A549 (cell line): ENCODE results near the gene ATXN7L1. TPM values are rescaled to one million over a fixed set of nuclear protein-coding genes. Genes with fewer than 3 reads are reported as not detected.

ENCODE experiments used
- ATAC-seq, 2 experiments: fragments of 200-7000 bp in 1 of 2; fragments of >200 bp in 1 of 2; cut with Nextera tagmentation in 1 of 2; cut with Tn5 transposase in 1 of 2; 3 replicates each; pipeline versions ENCODE4 v1.8.0 to v1.9.1; 2018 to 2020; ENCODE audit warnings: mild to moderate bottlenecking in 1 of 2, moderate library complexity in 1 of 2
- CTCF ChIA-PET: fragments of 300-600 bp; sonication (Branson Sonifier 250); formaldehyde crosslinking; extraction: SDS; loops from one replicate; lab custom pipeline; 2021; ENCODE audit warnings: antibody characterized with exemption, inconsistent platforms; lab: Yijun Ruan, JAX
- POLR2A ChIA-PET: fragments of 350-600 bp; formaldehyde crosslinking; extraction: SDS; loops from one replicate; lab custom pipeline; 2021; ENCODE audit warnings: antibody characterized with exemption, inconsistent platforms; lab: Yijun Ruan, JAX
- DNase-seq, 2 experiments: peaks; one replicate each; pipeline versions ENCODE4 v3.0.0 to v3.0.0-alpha.2; 2011 to 2016; ENCODE audit warnings: low read depth in 1 of 2, low spot score in 1 of 2
- FAIRE-seq: peaks from 2 replicates; lab custom pipeline; 2011; peaks lifted over from hg19 to GRCh38; lab: Jason Lieb, UNC
- H3K27ac ChIP-seq, 2 experiments: fragments of >200 bp; sonication (Bioruptor Twin); formaldehyde crosslinking; 3 replicates each; pipeline ENCODE4 v1.5.1; 2016 to 2017
- H3K4me1 ChIP-seq: fragments of >200 bp; sonication (Bioruptor Twin); formaldehyde crosslinking; 3 replicates; pipeline ENCODE4 v1.6.1; 2016
- H3K4me2 ChIP-seq: fragments of >200 bp; sonication (Bioruptor Twin); formaldehyde crosslinking; 3 replicates; pipeline ENCODE4 v1.6.1; 2016
- H3K4me3 ChIP-seq: fragments of >200 bp; sonication (Bioruptor Twin); formaldehyde crosslinking; 3 replicates; pipeline ENCODE4 v1.5.1; 2016
- H3K9me3 ChIP-seq: fragments of >200 bp; sonication (Bioruptor Twin); formaldehyde crosslinking; 3 replicates; pipeline ENCODE4 v1.6.1; 2016
- BHLHE40 ChIP-seq: IDR thresholded peaks from 2 replicates; pipeline ENCODE4 v1.6.1; 2012; ENCODE audit warnings: low read depth, low read length, inconsistent platforms
- CBX8 ChIP-seq: fragments of 200-600 bp; sonication (generic); IDR thresholded peaks from 2 replicates; pipeline ENCODE4 v1.6.1; 2016
- CEBPB ChIP-seq, 2 experiments: fragments of >200 bp in 1 of 2; sonication (Bioruptor Twin) in 1 of 2; formaldehyde crosslinking in 1 of 2; IDR thresholded peaks; 2 replicates each; pipeline ENCODE4 v1.6.1; 2012 to 2016
- EP300 ChIP-seq, 2 experiments: fragments of >200 bp; sonication (Bioruptor Twin); formaldehyde crosslinking; IDR thresholded peaks; 2 replicates in 1 of 2; 3 replicates in 1 of 2; pipeline ENCODE4 v1.6.1; 2016 to 2017
- ESRRA ChIP-seq: fragments of 150-350 bp; IDR thresholded peaks from 2 replicates; pipeline ENCODE4 v1.6.1; 2014; ENCODE audit warnings: mild to moderate bottlenecking, low read length, borderline replicate concordance
- HDAC2 ChIP-seq: fragments of 200-600 bp; sonication (generic); IDR thresholded peaks from 2 replicates; pipeline ENCODE4 v1.6.1; 2016
- KDM1A ChIP-seq: fragments of 200-600 bp; sonication (generic); IDR thresholded peaks from 2 replicates; pipeline ENCODE4 v1.6.1; 2016; ENCODE audit warnings: low read depth, mild to moderate bottlenecking
- MAFK ChIP-seq: fragments of 450-650 bp; IDR thresholded peaks from 2 replicates; pipeline ENCODE4 v1.6.1; 2014; ENCODE audit not compliant: partially characterized antibody
- MAZ ChIP-seq: fragments of 150-350 bp; IDR thresholded peaks from 2 replicates; pipeline ENCODE4 v1.6.1; 2014; ENCODE audit warnings: antibody characterized with exemption, low read depth, low read length, borderline replicate concordance
- NFE2L2 ChIP-seq: fragments of 150-350 bp; conservative IDR thresholded peaks from 2 replicates; pipeline ENCODE4 v1.6.1; 2014; ENCODE audit warnings: low read length
- NR3C1 ChIP-seq: fragments of >200 bp; sonication (Bioruptor Twin); formaldehyde crosslinking; IDR thresholded peaks from 3 replicates; pipeline ENCODE4 v1.6.1; 2017
- RAD21 ChIP-seq, 2 experiments: fragments of >200 bp in 1 of 2; sonication (Bioruptor Twin) in 1 of 2; formaldehyde crosslinking in 1 of 2; IDR thresholded peaks in 1 of 2; conservative IDR thresholded peaks in 1 of 2; 2 replicates in 1 of 2; 3 replicates in 1 of 2; pipeline ENCODE4 v1.6.1; 2012 to 2018; ENCODE audit warnings: inconsistent platforms in 1 of 2
- RFX5 ChIP-seq: fragments of 450-650 bp; IDR thresholded peaks from 2 replicates; pipeline ENCODE4 v1.7.1; 2014; ENCODE audit warnings: antibody characterized with exemption, mild to moderate bottlenecking, moderate library complexity
- TFCP2L1 ChIP-seq: fragments of 250-450 bp; sonication (Bioruptor Pico); IDR thresholded peaks from 2 replicates; pipeline ENCODE4 v1.5.0; 2021; ENCODE audit warnings: mild to moderate bottlenecking
- USF2 ChIP-seq: fragments of 450-650 bp; IDR thresholded peaks from 2 replicates; pipeline ENCODE4 v1.6.1; 2014; ENCODE audit warnings: antibody characterized with exemption
- ZNF302 ChIP-seq: fragments of 250-450 bp; sonication (Bioruptor Pico); IDR thresholded peaks from 2 replicates; pipeline ENCODE4 v1.9.0; 2021; ENCODE audit warnings: inconsistent platforms, mild to moderate bottlenecking, moderate library complexity
- WGBS: methylation state at CpG from one replicate; pipeline ENCODE4 v1.1.6; 2017; ENCODE audit errors: missing lambda C conversion rate; 5-methylcytosine and 5-hydroxymethylcytosine counted together
- polyA plus RNA-seq, 4 experiments: library from polyadenylated mRNA; depleted of rRNA in 3 of 4; stranded (reverse); fragments of >200 nt; fragmentation: RNase III in 1 of 4; extraction: RNeasy Plus Mini Kit Qiagen cat#74134 plus additional on column Dnase treatment in 1 of 4; gene quantifications; 2 replicates in 3 of 4; 3 replicates in 1 of 4; pipeline ENCODE4 v1.2.3, GENCODE V29; 2011 to 2017
- TF ChIP-seq, protein P1 (sequence below): fragments of 150-350 bp; IDR thresholded peaks from 2 replicates; pipeline ENCODE4 v1.6.1; 2014; ENCODE audit warnings: low read depth, mild to moderate bottlenecking, low read length
- TF ChIP-seq, protein P2 (sequence below): fragments of 200-600 bp; sonication (generic); IDR thresholded peaks from 2 replicates; pipeline ENCODE4 v1.6.1; 2016; ENCODE audit warnings: antibody characterized with exemption, mild to moderate bottlenecking, moderate library complexity

Gene ATXN7L1
- polyA plus RNA-seq, 2 of the 4 experiments (the other 2 are of a cell fraction) = 4.5 to 5.7 TPM

DNA sequence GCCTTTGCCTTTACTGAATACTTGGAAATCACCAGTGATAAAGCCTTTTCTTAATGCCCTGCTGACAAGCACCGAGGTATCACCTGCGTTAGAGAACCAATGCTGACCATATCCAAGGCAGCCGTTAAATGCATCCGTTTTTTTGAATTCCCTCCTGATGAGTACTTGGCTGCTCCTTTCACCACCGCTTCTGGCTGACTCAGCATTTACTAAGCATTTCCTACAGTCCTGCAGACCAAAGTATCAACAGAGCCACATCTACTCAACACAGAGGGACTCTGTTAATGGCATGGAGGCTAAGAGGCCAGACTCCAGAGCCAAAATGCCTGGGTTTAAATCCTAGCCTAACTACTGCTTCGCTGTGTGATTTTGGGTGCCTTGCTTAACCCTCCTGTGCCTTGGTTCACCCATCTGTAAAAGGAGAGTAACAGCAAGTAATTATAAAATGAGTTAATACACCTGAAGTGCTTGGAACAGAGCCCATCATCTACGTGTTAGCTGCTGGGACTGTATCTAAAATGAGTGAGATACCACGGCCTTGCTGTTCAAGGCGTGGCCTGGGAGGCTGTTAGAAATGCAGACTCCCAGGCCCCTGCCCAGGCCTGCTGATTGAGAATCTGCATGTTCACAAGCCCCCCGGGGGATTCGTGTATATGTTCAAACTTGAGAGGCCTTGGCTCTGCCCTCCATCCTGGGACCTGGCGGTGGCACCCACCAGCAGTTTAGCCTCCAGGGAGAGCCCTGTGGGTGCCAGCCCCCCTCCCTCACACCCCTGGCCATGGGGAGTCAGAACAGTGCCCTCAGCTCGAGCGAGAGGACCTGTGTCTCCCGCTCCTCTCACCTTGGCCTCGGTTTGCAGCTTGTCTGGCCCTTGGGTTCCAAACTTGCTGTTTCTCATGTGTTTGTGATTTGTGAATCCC is 264.3 kb downstream of the ATXN7L1 start:
- FAIRE-seq = no peak
- H3K4me1 ChIP-seq = no peaks in the 10 kb centered on the region
- 85% methylated on average over 16 of the region's 16 CpGs for WGBS
- no peak for DNase-seq
- no peak for ATAC-seq
- TF ChIP-seq, protein P1, sequence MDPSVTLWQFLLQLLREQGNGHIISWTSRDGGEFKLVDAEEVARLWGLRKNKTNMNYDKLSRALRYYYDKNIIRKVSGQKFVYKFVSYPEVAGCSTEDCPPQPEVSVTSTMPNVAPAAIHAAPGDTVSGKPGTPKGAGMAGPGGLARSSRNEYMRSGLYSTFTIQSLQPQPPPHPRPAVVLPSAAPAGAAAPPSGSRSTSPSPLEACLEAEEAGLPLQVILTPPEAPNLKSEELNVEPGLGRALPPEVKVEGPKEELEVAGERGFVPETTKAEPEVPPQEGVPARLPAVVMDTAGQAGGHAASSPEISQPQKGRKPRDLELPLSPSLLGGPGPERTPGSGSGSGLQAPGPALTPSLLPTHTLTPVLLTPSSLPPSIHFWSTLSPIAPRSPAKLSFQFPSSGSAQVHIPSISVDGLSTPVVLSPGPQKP = no peak
- peak; percentile 97 for TF ChIP-seq MAFK
- no peak overlapping the region for H3K4me3 ChIP-seq
- no peaks in the 10 kb centered on the region for H3K9me3 ChIP-seq
- CTCF ChIA-PET = interaction anchor here (1.7 kb wide), 1 partner anchor 45 kb away, joined by 3 read pairs; no protein-coding TSS in a partner anchor
- no peak overlapping the region for H3K27ac ChIP-seq
- H3K4me2 ChIP-seq = no peak overlapping the region
- POLR2A ChIA-PET = no interaction called here

DNA sequence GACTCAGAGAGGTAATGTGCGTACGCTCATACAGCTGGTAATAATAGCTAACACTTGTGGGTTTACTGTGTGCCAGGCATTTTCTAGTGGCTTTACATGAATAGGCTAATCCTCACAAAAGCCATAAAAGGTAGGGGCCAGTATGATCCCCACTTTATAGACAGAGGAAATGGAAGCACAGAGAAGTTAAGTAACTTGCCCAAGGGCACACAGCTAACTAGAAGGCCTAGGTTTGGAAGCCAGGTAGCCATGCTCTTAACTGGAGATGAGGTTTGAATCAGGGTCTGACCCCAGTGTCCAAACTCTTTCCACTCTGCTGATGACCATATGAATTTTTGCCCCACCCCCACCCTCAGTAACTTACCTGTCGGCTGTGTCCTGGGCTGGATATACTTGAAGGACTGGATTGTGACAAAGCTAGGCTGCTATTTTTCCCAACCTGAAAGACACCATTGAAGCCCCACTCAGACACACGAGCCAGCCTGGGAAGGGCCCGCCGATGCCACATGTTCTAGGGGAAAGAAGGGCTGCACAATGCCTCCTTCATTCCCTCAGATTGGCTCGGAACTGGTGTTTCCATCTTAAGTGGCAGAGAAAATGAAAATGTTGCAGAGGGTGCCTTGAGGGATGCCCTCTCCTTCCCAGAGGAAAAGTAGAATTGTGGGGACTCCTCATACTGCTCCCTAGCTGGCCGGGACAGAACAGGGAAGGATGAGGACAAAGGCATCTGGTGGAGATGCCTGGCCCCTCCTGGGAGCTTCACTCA is 266.1 kb downstream of the ATXN7L1 start:
- 82% methylated on average over 8 of the region's 8 CpGs for WGBS
- TF ChIP-seq HDAC2 (no peak), RAD21 (conservative IDR thresholded peaks at IDR 0.05 in 1 of 2, IDR thresholded peaks at IDR 0.05 in 1 of 2) (no peak), KDM1A (no peak), ZNF302 (CRISPR knock-in tag) (no peak), TFCP2L1 (no peak), CEBPB (IDR thresholded peaks at IDR 0.05) (no peak), CBX8 (no peak), MAZ (no peak), BHLHE40 (no peak), ESRRA (no peak), NR3C1 (no peak), RFX5 (no peak), NFE2L2 (no peak), EP300 (IDR thresholded peaks at IDR 0.05) (no peak), USF2 (no peak)
- TF ChIP-seq, protein P2, sequence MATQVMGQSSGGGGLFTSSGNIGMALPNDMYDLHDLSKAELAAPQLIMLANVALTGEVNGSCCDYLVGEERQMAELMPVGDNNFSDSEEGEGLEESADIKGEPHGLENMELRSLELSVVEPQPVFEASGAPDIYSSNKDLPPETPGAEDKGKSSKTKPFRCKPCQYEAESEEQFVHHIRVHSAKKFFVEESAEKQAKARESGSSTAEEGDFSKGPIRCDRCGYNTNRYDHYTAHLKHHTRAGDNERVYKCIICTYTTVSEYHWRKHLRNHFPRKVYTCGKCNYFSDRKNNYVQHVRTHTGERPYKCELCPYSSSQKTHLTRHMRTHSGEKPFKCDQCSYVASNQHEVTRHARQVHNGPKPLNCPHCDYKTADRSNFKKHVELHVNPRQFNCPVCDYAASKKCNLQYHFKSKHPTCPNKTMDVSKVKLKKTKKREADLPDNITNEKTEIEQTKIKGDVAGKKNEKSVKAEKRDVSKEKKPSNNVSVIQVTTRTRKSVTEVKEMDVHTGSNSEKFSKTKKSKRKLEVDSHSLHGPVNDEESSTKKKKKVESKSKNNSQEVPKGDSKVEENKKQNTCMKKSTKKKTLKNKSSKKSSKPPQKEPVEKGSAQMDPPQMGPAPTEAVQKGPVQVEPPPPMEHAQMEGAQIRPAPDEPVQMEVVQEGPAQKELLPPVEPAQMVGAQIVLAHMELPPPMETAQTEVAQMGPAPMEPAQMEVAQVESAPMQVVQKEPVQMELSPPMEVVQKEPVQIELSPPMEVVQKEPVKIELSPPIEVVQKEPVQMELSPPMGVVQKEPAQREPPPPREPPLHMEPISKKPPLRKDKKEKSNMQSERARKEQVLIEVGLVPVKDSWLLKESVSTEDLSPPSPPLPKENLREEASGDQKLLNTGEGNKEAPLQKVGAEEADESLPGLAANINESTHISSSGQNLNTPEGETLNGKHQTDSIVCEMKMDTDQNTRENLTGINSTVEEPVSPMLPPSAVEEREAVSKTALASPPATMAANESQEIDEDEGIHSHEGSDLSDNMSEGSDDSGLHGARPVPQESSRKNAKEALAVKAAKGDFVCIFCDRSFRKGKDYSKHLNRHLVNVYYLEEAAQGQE = no peak
- ChIA-PET CTCF (interaction anchor here (0.5 to 1.2 kb wide), 4 partner anchors 141 to 630 kb away, joined by 3 to 5 read pairs (median 3); no protein-coding TSS in a partner anchor), POLR2A (no interaction called here)
- no peak overlapping the region for H3K4me3 ChIP-seq
- H3K27ac ChIP-seq = no peak overlapping the region
- no peak for FAIRE-seq
- no peak overlapping the region for H3K4me2 ChIP-seq
- DNase-seq = no peak
- H3K4me1 ChIP-seq = no peaks in the 10 kb centered on the region
- ATAC-seq = no peak; a peak in 1 of 6 replicates
- no peaks in the 10 kb centered on the region for H3K9me3 ChIP-seq
